Measurements from ENCODE around the gene SHD. TPM values are rescaled to one million over a fixed set of nuclear protein-coding genes. Genes with fewer than 3 reads are reported as not detected.

The SHD gene
- total RNA-seq, 1 experiment from 2014 or later: 2.0 TPM

DNA sequence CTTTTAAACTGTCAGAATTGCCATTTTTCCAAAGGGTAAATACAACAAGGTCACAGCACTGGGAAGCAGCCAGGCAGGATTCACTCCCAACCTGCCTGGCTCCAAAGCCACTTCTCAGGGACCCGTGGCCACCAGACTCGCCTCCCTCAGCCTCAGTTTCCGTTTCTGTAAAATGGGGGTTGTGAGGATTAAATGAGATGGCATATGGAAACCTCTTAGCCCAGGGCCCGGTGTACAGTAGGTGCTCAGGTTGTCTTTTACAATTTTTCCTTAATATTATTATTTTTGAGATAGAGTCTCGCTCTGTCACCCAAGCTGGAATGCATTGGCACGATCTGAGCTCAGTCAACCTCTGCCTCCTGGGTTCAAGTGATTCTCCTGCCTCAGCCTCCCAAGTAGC is 22.0 kb upstream of the SHD start:
- Histone ChIP-seq H2AFZ (ENCODE audit: low read depth, low read length, poor library complexity, severe bottlenecking) (no peak overlapping the region), H3K36me3 (ENCODE audit: control insufficient read depth in 1 of 2, insufficient read depth in 2 of 2, low read length in 2 of 2) (peaks cover 21 to 36% of the 10 kb centered on the region in 2 experiments), H3K79me2 (ENCODE audit: insufficient read depth, low read length) (no peaks in the 10 kb centered on the region), H3K4me1 (ENCODE audit: control insufficient read depth in 1 of 2, insufficient read depth in 2 of 2, low read length in 2 of 2) (no peaks in the 10 kb centered on the region), H3K9ac (ENCODE audit: low read length) (no peak overlapping the region), H4K20me1 (ENCODE audit: insufficient read depth) (no peaks in the 10 kb centered on the region), H3K27me3 (ENCODE audit: insufficient read depth, low read length) (no peaks in the 10 kb centered on the region), H3K4me3 (replicated peaks in 1 of 2; ENCODE audit: low read depth in 1 of 2, low read length in 2 of 2) (no peak overlapping the region), H3K4me2 (ENCODE audit: low read length) (no peak overlapping the region), H3K9me2 (ENCODE audit: insufficient read depth) (no peaks in the 10 kb centered on the region), H3K9me3 (ENCODE audit: control insufficient read depth in 1 of 2, insufficient read depth in 1 of 2, low read depth in 1 of 2, low read length in 2 of 2) (peaks cover 5 to 6% of the 10 kb centered on the region in 2 experiments; a peak in 2 of 4 replicates), H3K27ac (ENCODE audit: low read depth, low read length) (no peak overlapping the region)
- CTCF ChIA-PET: interaction anchor here (0.6 kb wide), 1 partner anchor 71 kb away, joined by 3 read pairs; no protein-coding TSS in a partner anchor
- no peak for DNase-seq (ENCODE audit: low read depth, low spot score)
- POLR2A ChIA-PET: no interaction called here
- BruUV-seq (replicated peaks): no TSS peak
- no peak for ATAC-seq
- TF ChIP-seq CBX3 (IDR thresholded peaks at IDR 0.05; ENCODE audit: low read depth) (no peak), SIN3A (IDR thresholded peaks at IDR 0.05; ENCODE audit: low read depth) (no peak), YY1 (IDR thresholded peaks at IDR 0.05; ENCODE audit: extremely low read depth, insufficient replicate concordance, low read depth, low read length) (no peak), SRF (IDR thresholded peaks at IDR 0.05; ENCODE audit: low read depth) (no peak), TCF7L2 (IDR thresholded peaks at IDR 0.05; ENCODE audit: borderline replicate concordance, extremely low read depth, insufficient read depth, insufficient read length) (no peak), EZH2 (IDR thresholded peaks at IDR 0.05) (no peak), JUND (IDR thresholded peaks at IDR 0.05) (no peak), ZBTB33 (IDR thresholded peaks at IDR 0.05; ENCODE audit: extremely low read depth, insufficient replicate concordance, low read length) (no peak), ZFX (IDR thresholded peaks at IDR 0.05) (no peak)
- TF ChIP-seq, protein P1, sequence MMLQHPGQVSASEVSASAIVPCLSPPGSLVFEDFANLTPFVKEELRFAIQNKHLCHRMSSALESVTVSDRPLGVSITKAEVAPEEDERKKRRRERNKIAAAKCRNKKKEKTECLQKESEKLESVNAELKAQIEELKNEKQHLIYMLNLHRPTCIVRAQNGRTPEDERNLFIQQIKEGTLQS (IDR thresholded peaks at IDR 0.05): no peak
- intact Hi-C loops (cut with micrococcal nuclease): no loop called here
- RAD21 ChIA-PET (ENCODE audit: low non-redundant PET in 1 of 2, low total read pairs in 2 of 2, uncharacterized antibody in 2 of 2, unreplicated experiment in 2 of 2): no interaction called here

Data from HCT116 (cell line).